PC-9 (cell line): ENCODE data around the gene CD96. TPM values are rescaled to one million over a fixed set of nuclear protein-coding genes. Genes with fewer than 3 reads are reported as not detected.

Experiments used
- BruUV-seq: library from RNA; stranded (reverse); fragments of 400-500 nt; replicated peaks from 2 replicates; lab custom pipeline; 2021; lab: Mats Ljungman, UMichigan
- CTCF ChIA-PET: fragments of 300-600 bp; sonication (Branson Sonifier 250); formaldehyde crosslinking; loops from one replicate; lab custom pipeline; 2022; ENCODE audit warnings: antibody characterized with exemption; lab: Charles Lee
- POLR2A ChIA-PET: fragments of 300-600 bp; sonication (Branson Sonifier 250); formaldehyde crosslinking; loops from one replicate; lab custom pipeline; 2022; ENCODE audit warnings: antibody characterized with exemption; ENCODE audit not compliant: unreplicated experiment; lab: Charles Lee
- DNase-seq, 2 experiments: peaks; one replicate each; pipeline versions ENCODE4 v3.0.0 to v3.0.0-alpha.2; 2015 to 2022; ENCODE audit warnings: mixed read lengths in 1 of 2
- H2AFZ ChIP-seq: fragments of 200-600 bp; sonication (generic); 2 replicates; pipeline ENCODE4 v1.8.1; 2017; ENCODE audit warnings: antibody characterized with exemption
- H3F3A ChIP-seq: fragments of 200-600 bp; sonication (generic); 2 replicates; pipeline ENCODE4 v1.8.1; 2017; ENCODE audit warnings: antibody characterized with exemption, mild to moderate bottlenecking, low read depth; ENCODE audit not compliant: insufficient read depth
- H3K27ac ChIP-seq: fragments of 200-600 bp; sonication (generic); 2 replicates; pipeline ENCODE4 v1.6.1; 2016; ENCODE audit warnings: mixed run types
- H3K27me3 ChIP-seq: fragments of 200-600 bp; sonication (generic); 2 replicates; pipeline ENCODE4 v1.6.1; 2016; ENCODE audit warnings: low read depth, mixed run types; ENCODE audit not compliant: insufficient read depth
- H3K36me3 ChIP-seq: fragments of 200-600 bp; sonication (generic); 2 replicates; pipeline ENCODE4 v1.6.1; 2016; ENCODE audit warnings: low read depth, mixed run types
- H3K4me1 ChIP-seq: fragments of 200-600 bp; sonication (generic); replicated peaks from 2 replicates; pipeline ENCODE4 v1.6.1; 2016; ENCODE audit warnings: mixed run types; ENCODE audit not compliant: insufficient read depth
- H3K4me2 ChIP-seq: fragments of 200-600 bp; sonication (generic); 2 replicates; pipeline ENCODE4 v1.6.1; 2017; ENCODE audit warnings: mixed run types
- H3K4me3 ChIP-seq: fragments of 200-600 bp; sonication (generic); 2 replicates; pipeline ENCODE4 v1.6.1; 2016; ENCODE audit warnings: mixed run types
- H3K79me2 ChIP-seq: fragments of 200-600 bp; sonication (generic); 2 replicates; pipeline ENCODE4 v1.6.1; 2017; ENCODE audit warnings: low read depth, mixed run types
- H3K9me2 ChIP-seq: fragments of 200-600 bp; sonication (generic); 2 replicates; pipeline ENCODE4 v1.8.1; 2017; ENCODE audit warnings: mild to moderate bottlenecking; ENCODE audit not compliant: insufficient read depth
- H3K9me3 ChIP-seq: fragments of 200-600 bp; sonication (generic); 2 replicates; pipeline ENCODE4 v1.8.1; 2016; ENCODE audit warnings: low read depth; ENCODE audit not compliant: insufficient read depth
- H4K20me1 ChIP-seq: fragments of 200-600 bp; sonication (generic); 2 replicates; pipeline ENCODE4 v1.8.1; 2017; ENCODE audit not compliant: insufficient read depth
- EZH2 ChIP-seq: fragments of 200-600 bp; sonication (generic); IDR thresholded peaks from 2 replicates; pipeline ENCODE4 v1.8.0; 2017; ENCODE audit warnings: antibody characterized with exemption, low read depth
- intact Hi-C: fragments of 100-400 bp; cut with micrococcal nuclease; formaldehyde crosslinking; loops from one replicate; pipeline ENCODE4 v1.10.0; 2022; ENCODE audit not compliant: unreplicated experiment
- total RNA-seq: library from RNA; stranded (reverse); gene quantifications from 2 replicates; pipeline ENCODE4 v1.2.3, GENCODE V29; 2021
- TF ChIP-seq, protein P1 (sequence below): fragments of 200-600 bp; sonication (generic); conservative IDR thresholded peaks from 2 replicates; pipeline ENCODE4 v1.6.1; 2017; ENCODE audit warnings: mixed run types, antibody characterized with exemption, mild to moderate bottlenecking, moderate library complexity

Gene CD96
- total RNA-seq, 1 experiment from 2014 or later: 0.11 TPM

DNA sequence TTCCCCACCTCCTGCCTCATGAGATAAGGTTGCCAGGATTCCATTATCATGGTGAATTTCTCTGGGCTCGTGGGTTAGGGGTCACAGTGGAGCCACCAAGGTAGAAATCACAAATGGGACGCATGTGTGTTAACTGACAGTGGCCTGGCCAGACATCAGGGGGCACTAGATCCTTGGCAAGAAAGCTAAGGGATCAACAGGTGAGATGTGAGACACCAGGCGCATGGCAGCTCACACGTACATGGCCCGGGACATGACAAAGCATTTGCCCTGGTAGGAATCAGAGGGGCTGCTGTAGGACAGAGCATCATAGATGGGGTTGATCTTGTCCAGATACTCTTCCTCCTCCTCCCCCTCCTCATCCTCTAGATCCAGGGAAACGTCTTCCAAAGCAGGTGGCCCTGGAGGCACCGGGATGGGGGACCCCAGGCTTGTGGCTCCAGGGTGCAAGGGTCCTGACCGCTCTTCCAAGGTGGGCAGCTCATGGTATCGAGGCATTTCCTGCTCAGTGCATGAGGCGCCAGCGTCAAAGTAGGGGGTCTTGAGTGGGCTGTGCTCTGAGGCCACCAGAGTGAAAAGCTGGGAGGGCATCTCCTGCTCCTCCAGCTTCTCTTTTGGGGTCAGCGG lies 28.5 kb downstream of the CD96 start:
- BruUV-seq: no TSS peak
- ChIA-PET CTCF (no interaction called here), POLR2A (interaction anchor here (0.5 kb wide), 1 partner anchor 469 kb away, joined by 3 read pairs; no protein-coding TSS in a partner anchor)
- DNase-seq: no peak
- Histone ChIP-seq H3K27me3 (no peaks in the 10 kb centered on the region), H3K9me3 (no peaks in the 10 kb centered on the region), H3K36me3 (no peaks in the 10 kb centered on the region), H3K4me1 (no peaks in the 10 kb centered on the region), H3K9me2 (no peaks in the 10 kb centered on the region; the same call in 1 of the 2 replicates), H3K79me2 (no peaks in the 10 kb centered on the region), H3K27ac (no peak overlapping the region), H4K20me1 (no peaks in the 10 kb centered on the region), H3K4me2 (no peak overlapping the region), H3F3A (no peaks in the 10 kb centered on the region), H2AFZ (no peak overlapping the region), H3K4me3 (no peak overlapping the region)
- intact Hi-C loops: loop anchor here (10.0 kb wide), 1 partner anchor 474 kb away; no protein-coding TSS in a partner anchor
- TF ChIP-seq EZH2: no peak
- TF ChIP-seq, protein P1, sequence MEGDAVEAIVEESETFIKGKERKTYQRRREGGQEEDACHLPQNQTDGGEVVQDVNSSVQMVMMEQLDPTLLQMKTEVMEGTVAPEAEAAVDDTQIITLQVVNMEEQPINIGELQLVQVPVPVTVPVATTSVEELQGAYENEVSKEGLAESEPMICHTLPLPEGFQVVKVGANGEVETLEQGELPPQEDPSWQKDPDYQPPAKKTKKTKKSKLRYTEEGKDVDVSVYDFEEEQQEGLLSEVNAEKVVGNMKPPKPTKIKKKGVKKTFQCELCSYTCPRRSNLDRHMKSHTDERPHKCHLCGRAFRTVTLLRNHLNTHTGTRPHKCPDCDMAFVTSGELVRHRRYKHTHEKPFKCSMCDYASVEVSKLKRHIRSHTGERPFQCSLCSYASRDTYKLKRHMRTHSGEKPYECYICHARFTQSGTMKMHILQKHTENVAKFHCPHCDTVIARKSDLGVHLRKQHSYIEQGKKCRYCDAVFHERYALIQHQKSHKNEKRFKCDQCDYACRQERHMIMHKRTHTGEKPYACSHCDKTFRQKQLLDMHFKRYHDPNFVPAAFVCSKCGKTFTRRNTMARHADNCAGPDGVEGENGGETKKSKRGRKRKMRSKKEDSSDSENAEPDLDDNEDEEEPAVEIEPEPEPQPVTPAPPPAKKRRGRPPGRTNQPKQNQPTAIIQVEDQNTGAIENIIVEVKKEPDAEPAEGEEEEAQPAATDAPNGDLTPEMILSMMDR: no peak

DNA sequence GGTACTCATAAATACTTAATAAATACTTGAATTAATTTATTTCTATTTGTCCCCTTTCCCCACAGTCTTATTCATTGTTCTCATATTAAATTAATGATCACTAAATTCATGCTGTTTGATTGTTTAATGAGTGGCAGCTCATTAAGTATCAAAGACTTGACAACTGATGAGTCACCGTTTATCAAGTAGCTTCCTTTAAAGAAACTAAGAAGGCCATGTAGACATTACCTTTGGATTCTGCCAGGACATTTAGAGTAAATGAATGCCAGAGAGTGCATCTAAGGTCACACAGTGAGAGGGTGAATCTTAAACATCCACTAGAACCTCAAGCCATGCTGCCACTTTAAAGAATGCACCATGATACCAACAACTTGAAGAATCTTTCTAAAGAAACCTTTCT lies 29.3 kb downstream of the CD96 start:
- no TSS peak for BruUV-seq
- ChIA-PET CTCF (no interaction called here), POLR2A (interaction anchor here (0.5 kb wide), 1 partner anchor 468 kb away, joined by 3 read pairs; no protein-coding TSS in a partner anchor)
- intact Hi-C loops: loop anchor here (10.0 kb wide), 1 partner anchor 474 kb away; no protein-coding TSS in a partner anchor
- H3K27ac ChIP-seq: no peak overlapping the region
- no peaks in the 10 kb centered on the region for H3F3A ChIP-seq
- no peak overlapping the region for H3K4me2 ChIP-seq
- H2AFZ ChIP-seq: no peak overlapping the region
- H3K36me3 ChIP-seq: no peaks in the 10 kb centered on the region
- no peaks in the 10 kb centered on the region for H3K79me2 ChIP-seq
- H3K9me3 ChIP-seq: no peaks in the 10 kb centered on the region
- no peak overlapping the region for H3K4me3 ChIP-seq
- no peaks in the 10 kb centered on the region; the same call in 1 of the 2 replicates for H3K9me2 ChIP-seq
- DNase-seq: no peak
- no peaks in the 10 kb centered on the region for H3K27me3 ChIP-seq
- H4K20me1 ChIP-seq: no peaks in the 10 kb centered on the region
- H3K4me1 ChIP-seq: no peaks in the 10 kb centered on the region
- TF ChIP-seq, protein P1: no peak
- TF ChIP-seq EZH2: no peak

DNA sequence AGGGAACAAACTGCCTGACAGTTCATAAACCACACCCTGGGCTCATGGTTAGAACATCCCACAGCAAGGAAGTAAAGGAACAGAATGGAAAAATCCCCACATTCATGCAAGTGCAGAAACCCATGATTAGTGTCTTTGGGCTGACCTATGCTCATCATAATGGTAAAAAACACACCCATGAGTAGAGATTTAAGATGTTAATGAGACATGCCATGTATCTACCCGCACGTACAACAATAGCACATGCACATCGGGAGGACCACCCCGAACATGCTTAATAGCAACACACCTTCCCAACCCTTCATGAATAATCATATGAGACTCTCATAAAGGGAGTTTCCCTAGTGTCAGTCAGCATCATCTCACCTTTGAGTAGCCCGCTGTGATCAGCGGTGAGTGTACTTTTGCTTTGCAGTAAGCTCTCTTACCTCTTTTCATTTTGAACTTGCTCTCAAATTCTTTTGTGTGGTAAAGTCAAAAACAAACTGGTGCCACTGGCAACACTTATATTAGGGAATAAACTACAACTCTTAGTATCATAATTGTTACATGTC lies 30.0 kb downstream of the CD96 start:
- Histone ChIP-seq H3F3A (no peaks in the 10 kb centered on the region), H2AFZ (no peak overlapping the region), H3K4me2 (no peak overlapping the region), H3K27ac (no peak overlapping the region), H3K79me2 (no peaks in the 10 kb centered on the region), H3K9me2 (no peaks in the 10 kb centered on the region; the same call in 1 of the 2 replicates), H3K9me3 (no peaks in the 10 kb centered on the region), H3K36me3 (no peaks in the 10 kb centered on the region), H3K4me3 (no peak overlapping the region), H3K27me3 (no peaks in the 10 kb centered on the region), H3K4me1 (no peaks in the 10 kb centered on the region), H4K20me1 (no peaks in the 10 kb centered on the region)
- intact Hi-C loops: loop anchor here (10.0 kb wide), 1 partner anchor 473 kb away; no protein-coding TSS in a partner anchor
- POLR2A ChIA-PET: no interaction called here
- CTCF ChIA-PET: no interaction called here
- no TSS peak for BruUV-seq
- no peak for DNase-seq
- no peak for TF ChIP-seq EZH2
- TF ChIP-seq, protein P1: no peak
